ENCODE results near the gene POLR2A.
A peak's percentile ranks its signal among the peaks of the same experiment; 100 is the strongest.

POLR2A gene

DNA sequence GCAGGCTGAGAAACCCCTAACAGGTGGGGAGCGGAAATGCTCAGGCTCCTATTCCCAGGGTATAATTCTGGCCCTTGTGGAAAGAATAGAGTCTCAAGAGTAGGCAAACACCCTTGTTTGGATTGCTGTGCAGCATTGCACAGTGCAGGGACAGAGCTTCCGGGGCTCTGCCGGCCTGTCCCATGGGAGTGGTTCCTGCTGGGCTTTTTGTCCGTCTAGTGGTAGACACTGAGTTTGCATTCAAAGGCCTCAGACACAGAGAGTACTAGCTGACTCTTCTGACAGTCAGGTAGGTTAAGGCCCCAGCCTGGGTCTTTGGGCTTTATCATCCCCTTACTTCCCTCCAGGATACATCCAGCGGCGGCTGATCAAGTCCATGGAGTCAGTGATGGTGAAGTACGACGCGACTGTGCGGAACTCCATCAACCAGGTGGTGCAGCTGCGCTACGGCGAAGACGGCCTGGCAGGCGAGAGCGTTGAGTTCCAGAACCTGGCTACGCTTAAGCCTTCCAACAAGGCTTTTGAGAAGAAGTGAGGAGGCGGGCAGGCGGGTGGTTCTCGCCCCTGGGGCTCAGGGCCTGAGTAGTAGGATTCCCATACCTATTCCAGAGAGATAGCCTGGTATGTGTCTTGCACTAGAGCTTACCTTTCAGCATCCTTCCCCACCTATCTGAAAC, 18.1 kb downstream of the POLR2A start:
- ChIA-PET POLR2A (ENCODE audit: low non-redundant PET) (no interaction called here), CTCF (interaction anchor here (0.9 kb wide), 1 partner anchor 58 kb away, joined by 3 read pairs; no protein-coding TSS in a partner anchor)
- no peak for DNase-seq (ENCODE audit: low spot score)
- no peak overlapping the region for H3K27ac ChIP-seq
- TF ChIP-seq, protein P1, sequence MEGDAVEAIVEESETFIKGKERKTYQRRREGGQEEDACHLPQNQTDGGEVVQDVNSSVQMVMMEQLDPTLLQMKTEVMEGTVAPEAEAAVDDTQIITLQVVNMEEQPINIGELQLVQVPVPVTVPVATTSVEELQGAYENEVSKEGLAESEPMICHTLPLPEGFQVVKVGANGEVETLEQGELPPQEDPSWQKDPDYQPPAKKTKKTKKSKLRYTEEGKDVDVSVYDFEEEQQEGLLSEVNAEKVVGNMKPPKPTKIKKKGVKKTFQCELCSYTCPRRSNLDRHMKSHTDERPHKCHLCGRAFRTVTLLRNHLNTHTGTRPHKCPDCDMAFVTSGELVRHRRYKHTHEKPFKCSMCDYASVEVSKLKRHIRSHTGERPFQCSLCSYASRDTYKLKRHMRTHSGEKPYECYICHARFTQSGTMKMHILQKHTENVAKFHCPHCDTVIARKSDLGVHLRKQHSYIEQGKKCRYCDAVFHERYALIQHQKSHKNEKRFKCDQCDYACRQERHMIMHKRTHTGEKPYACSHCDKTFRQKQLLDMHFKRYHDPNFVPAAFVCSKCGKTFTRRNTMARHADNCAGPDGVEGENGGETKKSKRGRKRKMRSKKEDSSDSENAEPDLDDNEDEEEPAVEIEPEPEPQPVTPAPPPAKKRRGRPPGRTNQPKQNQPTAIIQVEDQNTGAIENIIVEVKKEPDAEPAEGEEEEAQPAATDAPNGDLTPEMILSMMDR (conservative IDR thresholded peaks at IDR 0.05; ENCODE audit: low read depth) = no peak

DNA sequence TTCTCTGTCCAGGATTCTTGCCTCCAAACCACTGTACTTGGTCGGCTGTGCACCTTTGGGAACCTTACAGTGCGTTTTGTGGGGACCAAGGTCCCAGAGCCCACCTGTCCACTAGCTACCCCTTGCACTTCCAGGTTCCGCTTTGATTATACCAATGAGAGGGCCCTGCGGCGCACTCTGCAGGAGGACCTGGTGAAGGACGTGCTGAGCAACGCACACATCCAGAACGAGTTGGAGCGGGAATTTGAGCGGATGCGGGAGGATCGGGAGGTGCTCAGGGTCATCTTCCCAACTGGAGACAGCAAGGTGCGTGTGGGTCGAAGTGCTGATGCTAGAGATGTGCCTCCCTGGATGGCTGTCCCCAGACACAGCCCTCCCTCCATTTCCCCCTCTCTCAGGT, 18.8 kb downstream of the POLR2A start:
- POLR2A ChIA-PET (ENCODE audit: low non-redundant PET) = no interaction called here
- TF ChIP-seq, protein P1 (conservative IDR thresholded peaks at IDR 0.05; ENCODE audit: low read depth) = 0 out of 2 replicates have a peak, but pooled peaks have one; percentile 11
- peak overlapping the region; percentile 15; the same call in 1 of the 2 replicates for H3K27ac ChIP-seq
- CTCF ChIA-PET = no interaction called here
- DNase-seq (ENCODE audit: low spot score) = no peak

DNA sequence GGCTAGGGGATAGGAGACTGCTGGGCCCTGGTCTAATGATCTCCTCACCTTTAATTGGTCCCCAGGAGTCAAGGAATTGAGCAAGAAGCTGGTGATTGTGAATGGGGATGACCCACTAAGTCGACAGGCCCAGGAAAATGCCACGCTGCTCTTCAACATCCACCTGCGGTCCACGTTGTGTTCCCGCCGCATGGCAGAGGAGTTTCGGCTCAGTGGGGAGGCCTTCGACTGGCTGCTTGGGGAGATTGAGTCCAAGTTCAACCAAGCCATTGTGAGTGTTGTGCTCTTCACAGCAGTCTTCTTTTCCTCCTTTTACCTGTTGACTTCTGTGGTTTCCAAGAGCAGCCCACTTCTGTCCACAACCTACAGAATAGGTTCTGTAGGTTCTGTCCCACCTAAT, 19.4 kb downstream of the POLR2A start:
- ChIA-PET POLR2A (ENCODE audit: low non-redundant PET) (interaction anchor here (0.6 kb wide), 1 partner anchor 63 kb away, joined by 3 read pairs; no protein-coding TSS in a partner anchor), CTCF (interaction anchor here (0.6 to 0.9 kb wide), 2 partner anchors 8 to 18 kb away, joined by 3 to 4 read pairs; no protein-coding TSS in a partner anchor)
- peak overlapping the region; percentile 15; the same call in 1 of the 2 replicates for H3K27ac ChIP-seq
- TF ChIP-seq, protein P1 (conservative IDR thresholded peaks at IDR 0.05; ENCODE audit: low read depth) = no peak
- no peak for DNase-seq (ENCODE audit: low spot score)

DNA sequence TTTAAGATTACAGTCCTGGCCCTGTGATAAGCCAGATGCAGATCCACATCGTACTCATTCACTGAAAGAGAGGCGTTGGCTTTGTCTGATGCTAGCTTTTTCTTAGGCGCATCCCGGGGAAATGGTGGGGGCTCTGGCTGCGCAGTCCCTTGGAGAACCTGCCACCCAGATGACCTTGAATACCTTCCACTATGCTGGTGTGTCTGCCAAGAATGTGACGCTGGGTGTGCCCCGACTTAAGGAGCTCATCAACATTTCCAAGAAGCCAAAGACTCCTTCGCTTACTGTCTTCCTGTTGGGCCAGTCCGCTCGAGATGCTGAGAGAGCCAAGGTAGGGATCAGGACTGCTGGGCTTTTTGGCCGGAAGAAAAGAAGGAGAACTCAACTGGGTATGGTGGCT, 24.0 kb downstream of the POLR2A start:
- ChIA-PET CTCF (interaction anchor here (0.7 to 1.5 kb wide), 3 partner anchors 52 to 549 kb away, joined by 3 to 8 read pairs (median 3); no protein-coding TSS in a partner anchor), POLR2A (ENCODE audit: low non-redundant PET) (interaction anchor here (0.6 kb wide), 2 partner anchors 19 to 46 kb away, joined by 3 to 4 read pairs; no protein-coding TSS in a partner anchor)
- TF ChIP-seq, protein P1 (conservative IDR thresholded peaks at IDR 0.05; ENCODE audit: low read depth) = no peak
- no peak overlapping the region for H3K27ac ChIP-seq
- DNase-seq (ENCODE audit: low spot score) = no peak

DNA sequence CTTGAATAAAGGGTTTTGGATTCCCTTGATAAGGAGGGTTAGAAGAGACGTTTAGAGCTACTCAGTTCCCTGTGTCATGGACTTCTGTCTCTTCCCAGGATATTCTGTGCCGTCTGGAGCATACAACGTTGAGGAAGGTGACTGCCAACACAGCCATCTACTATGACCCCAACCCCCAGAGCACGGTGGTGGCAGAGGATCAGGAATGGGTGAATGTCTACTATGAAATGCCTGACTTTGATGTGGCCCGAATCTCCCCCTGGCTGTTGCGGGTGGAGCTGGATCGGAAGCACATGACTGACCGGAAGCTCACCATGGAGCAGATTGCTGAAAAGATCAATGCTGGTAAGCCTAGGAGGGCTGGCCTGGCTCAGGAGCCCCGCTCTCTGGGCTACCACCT, 24.7 kb downstream of the POLR2A start:
- 0 out of 2 replicates have a peak overlapping the region, but pooled peaks have one; percentile 35 for H3K27ac ChIP-seq
- ChIA-PET POLR2A (ENCODE audit: low non-redundant PET) (no interaction called here), CTCF (interaction anchor here (1.5 kb wide), 1 partner anchor 72 kb away, joined by 3 read pairs; no protein-coding TSS in a partner anchor)
- DNase-seq (ENCODE audit: low spot score) = no peak
- TF ChIP-seq, protein P1 (conservative IDR thresholded peaks at IDR 0.05; ENCODE audit: low read depth) = no peak

DNA sequence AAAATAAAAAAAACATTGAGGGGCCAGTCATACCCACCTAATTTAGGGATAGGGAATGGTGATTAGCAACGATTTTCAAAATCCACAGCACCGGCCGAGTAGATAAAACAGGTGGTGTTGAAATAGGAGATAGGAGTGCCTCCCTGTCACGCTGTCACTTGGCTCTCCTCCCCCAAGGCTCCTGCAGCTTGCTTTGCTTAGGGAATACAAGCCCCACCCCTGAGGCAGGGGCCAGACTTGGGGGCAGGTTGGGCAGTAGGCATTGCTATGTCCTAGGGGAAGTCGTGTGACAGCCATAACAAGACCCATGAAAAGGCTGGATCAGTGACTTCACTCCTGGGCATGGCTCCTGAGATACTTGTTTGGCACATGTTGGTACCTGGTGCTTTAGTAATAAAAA, 25.8 kb downstream of the POLR2A start:
- CTCF ChIA-PET = interaction anchor here (1.5 kb wide), 1 partner anchor 73 kb away, joined by 3 read pairs; no protein-coding TSS in a partner anchor
- DNase-seq (ENCODE audit: low spot score) = no peak
- TF ChIP-seq, protein P1 (conservative IDR thresholded peaks at IDR 0.05; ENCODE audit: low read depth) = no peak
- POLR2A ChIA-PET (ENCODE audit: low non-redundant PET) = no interaction called here
- H3K27ac ChIP-seq = peak overlapping the region; percentile 35

All from RWPE1 (cell line).